Upper lobe of left lung (tissue), 4 donors: ENCODE data around the gene GALNT18.

Experiments
- POLR2A ChIP-seq, 4 donors: fragments of 450-650 bp; IDR thresholded peaks; one replicate each; pipeline ENCODE4 v1.5.1; 2016 to 2017; ENCODE audit warnings: antibody characterized with exemption in 4 of 4, mild to moderate bottlenecking in 2 of 4
- POLR2AphosphoS5 ChIP-seq, 2 donors: sonication (generic); formaldehyde crosslinking; IDR thresholded peaks; one replicate each; pipeline ENCODE4 v1.5.1; 2017; ENCODE audit warnings: antibody characterized with exemption in 2 of 2
- TF ChIP-seq, protein P1 (sequence below), 6 experiments: fragments of 450-650 bp in 4 of 6; fragments of 200-600 bp in 2 of 6; sonication (generic) in 2 of 6; IDR thresholded peaks; one replicate each; pipeline ENCODE4 v1.5.1; 2016 to 2019; ENCODE audit warnings: antibody characterized with exemption in 6 of 6

DNA sequence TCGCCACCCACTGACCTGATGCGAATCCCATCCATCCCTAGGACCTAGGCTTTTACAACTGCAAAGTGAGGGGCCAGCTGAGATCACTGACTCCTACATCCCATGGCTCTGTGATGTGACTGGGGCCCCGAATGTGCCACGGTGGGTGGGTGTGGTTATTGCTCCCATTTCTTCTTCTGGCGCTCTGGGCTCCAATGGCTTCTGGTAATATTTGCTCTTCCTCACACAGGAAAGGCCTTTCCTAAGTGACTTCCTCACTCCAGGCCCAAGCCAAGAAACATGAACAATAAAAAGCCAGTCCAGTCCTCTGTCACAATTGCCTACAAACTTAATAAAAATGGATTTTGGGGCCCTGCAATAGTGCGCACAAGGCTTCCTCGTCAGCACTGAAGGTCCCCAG, 78.1 kb downstream of the GALNT18 start:
- TF ChIP-seq POLR2AphosphoS5 (IDR thresholded peaks at IDR 0.05) (no peak), POLR2A (IDR thresholded peaks at IDR 0.05) (no peak)
- TF ChIP-seq, protein P1, sequence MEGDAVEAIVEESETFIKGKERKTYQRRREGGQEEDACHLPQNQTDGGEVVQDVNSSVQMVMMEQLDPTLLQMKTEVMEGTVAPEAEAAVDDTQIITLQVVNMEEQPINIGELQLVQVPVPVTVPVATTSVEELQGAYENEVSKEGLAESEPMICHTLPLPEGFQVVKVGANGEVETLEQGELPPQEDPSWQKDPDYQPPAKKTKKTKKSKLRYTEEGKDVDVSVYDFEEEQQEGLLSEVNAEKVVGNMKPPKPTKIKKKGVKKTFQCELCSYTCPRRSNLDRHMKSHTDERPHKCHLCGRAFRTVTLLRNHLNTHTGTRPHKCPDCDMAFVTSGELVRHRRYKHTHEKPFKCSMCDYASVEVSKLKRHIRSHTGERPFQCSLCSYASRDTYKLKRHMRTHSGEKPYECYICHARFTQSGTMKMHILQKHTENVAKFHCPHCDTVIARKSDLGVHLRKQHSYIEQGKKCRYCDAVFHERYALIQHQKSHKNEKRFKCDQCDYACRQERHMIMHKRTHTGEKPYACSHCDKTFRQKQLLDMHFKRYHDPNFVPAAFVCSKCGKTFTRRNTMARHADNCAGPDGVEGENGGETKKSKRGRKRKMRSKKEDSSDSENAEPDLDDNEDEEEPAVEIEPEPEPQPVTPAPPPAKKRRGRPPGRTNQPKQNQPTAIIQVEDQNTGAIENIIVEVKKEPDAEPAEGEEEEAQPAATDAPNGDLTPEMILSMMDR (IDR thresholded peaks at IDR 0.05) = no peak
